ENCODE data around the gene ACKR3.

Gene ACKR3

GRCh38 chr2:236582968-236583367, 13.3 kb downstream of the ACKR3 start:
- in situ Hi-C loops (cut with MboI; ENCODE audit: low sequenced_read_pairs): no loop called here

- in situ Hi-C loops (cut with MboI; ENCODE audit: low sequenced_read_pairs): no loop called here
Observed at GRCh38 chr2:236583621-236584203, 14.1 kb downstream of the ACKR3 start.

GRCh38 chr2:236584521-236585384, 15.1 kb downstream of the ACKR3 start:
- in situ Hi-C loops (cut with MboI; ENCODE audit: low sequenced_read_pairs): no loop called here

- in situ Hi-C loops (cut with MboI; ENCODE audit: low sequenced_read_pairs): no loop called here
Observed at GRCh38 chr2:236585966-236586365, 16.3 kb downstream of the ACKR3 start.

- in situ Hi-C loops (cut with MboI; ENCODE audit: low sequenced_read_pairs): no loop called here
Observed at GRCh38 chr2:236587861-236588815, 18.5 kb downstream of the ACKR3 start.

- in situ Hi-C loops (cut with MboI; ENCODE audit: low sequenced_read_pairs): no loop called here
Observed at GRCh38 chr2:236588932-236589592, 19.4 kb downstream of the ACKR3 start.

- in situ Hi-C loops (cut with MboI; ENCODE audit: low sequenced_read_pairs): no loop called here
Observed at GRCh38 chr2:236590846-236591245, 21.2 kb downstream of the ACKR3 start.

- in situ Hi-C loops (cut with MboI; ENCODE audit: low sequenced_read_pairs): no loop called here
Observed at GRCh38 chr2:236592821-236593220, 23.2 kb downstream of the ACKR3 start.

GRCh38 chr2:236593531-236593930, 23.9 kb downstream of the ACKR3 start:
- in situ Hi-C loops (cut with MboI; ENCODE audit: low sequenced_read_pairs): no loop called here

- in situ Hi-C loops (cut with MboI; ENCODE audit: low sequenced_read_pairs): no loop called here
Observed at GRCh38 chr2:236593956-236594355, 24.3 kb downstream of the ACKR3 start.

- in situ Hi-C loops (cut with MboI; ENCODE audit: low sequenced_read_pairs): no loop called here
Observed at GRCh38 chr2:236597629-236598028, 28.0 kb downstream of the ACKR3 start.

GRCh38 chr2:236599059-236599458, 29.4 kb downstream of the ACKR3 start:
- in situ Hi-C loops (cut with MboI; ENCODE audit: low sequenced_read_pairs): no loop called here

GRCh38 chr2:236600158-236600557, 30.5 kb downstream of the ACKR3 start:
- in situ Hi-C loops (cut with MboI; ENCODE audit: low sequenced_read_pairs): no loop called here

- in situ Hi-C loops (cut with MboI; ENCODE audit: low sequenced_read_pairs): no loop called here
Observed at GRCh38 chr2:236600892-236601291, 31.3 kb downstream of the ACKR3 start.

GRCh38 chr2:236601316-236602202, 31.9 kb downstream of the ACKR3 start:
- in situ Hi-C loops (cut with MboI; ENCODE audit: low sequenced_read_pairs): no loop called here

- in situ Hi-C loops (cut with MboI; ENCODE audit: low sequenced_read_pairs): no loop called here
Observed at GRCh38 chr2:236602678-236603077, 33.1 kb downstream of the ACKR3 start.

GRCh38 chr2:236603361-236604015, 33.9 kb downstream of the ACKR3 start:
- in situ Hi-C loops (cut with MboI; ENCODE audit: low sequenced_read_pairs): no loop called here

GRCh38 chr2:236604575-236605344, 35.1 kb downstream of the ACKR3 start:
- in situ Hi-C loops (cut with MboI; ENCODE audit: low sequenced_read_pairs): no loop called here

- in situ Hi-C loops (cut with MboI; ENCODE audit: low sequenced_read_pairs): no loop called here
Observed at GRCh38 chr2:236605345-236605734, 35.7 kb downstream of the ACKR3 start.

All from HL-60/S4 treated with phorbol 12-myristate 13-acetate at 8.2 ng/mL for 4 days and 3 days (cell line).